H1 (cell line): ENCODE data around the gene LRBA.

Experiments used
- BRCA1 ChIP-seq: IDR thresholded peaks from 2 replicates; pipeline ENCODE4 v1.6.1; 2012; ENCODE audit warnings: low read depth, low read length, improper control_type of control experiment
- CTCF ChIP-seq, 3 experiments: IDR thresholded peaks; 1 replicate in 2 of 3; 2 replicates in 1 of 3; pipeline versions ENCODE4 v1.5.1 to v1.6.1; 2011; ENCODE audit warnings: low read length in 3 of 3, mild to moderate bottlenecking in 3 of 3, inconsistent platforms in 2 of 3, low read depth in 1 of 3, moderate library complexity in 1 of 3; ENCODE audit not compliant: insufficient read depth in 1 of 3; ENCODE audit errors: control extremely low read depth in 1 of 3
- EP300 ChIP-seq, 2 experiments: IDR thresholded peaks; 1 replicate in 1 of 2; 2 replicates in 1 of 2; pipeline ENCODE4 v1.6.1; 2011 to 2012; ENCODE audit warnings: low read depth in 2 of 2, low read length in 2 of 2, mild to moderate bottlenecking in 2 of 2, borderline replicate concordance in 1 of 2, inconsistent platforms in 1 of 2, moderate library complexity in 1 of 2
- SRF ChIP-seq: IDR thresholded peaks from 2 replicates; pipeline ENCODE4 v1.6.1; 2011; ENCODE audit warnings: mild to moderate bottlenecking, low read depth, low read length, moderate library complexity

- TF ChIP-seq CTCF (IDR thresholded peaks at IDR 0.05; ENCODE audit: control extremely low read depth in 1 of 3, insufficient read depth in 1 of 3, low read depth in 1 of 3, low read length in 3 of 3): no peak
- TF ChIP-seq EP300 (IDR thresholded peaks at IDR 0.05; ENCODE audit: borderline replicate concordance in 1 of 2, low read depth in 2 of 2, low read length in 2 of 2): no peak
- no peak for TF ChIP-seq BRCA1
- TF ChIP-seq SRF: no peak
Observed at GRCh38 chr4:150771382-150771781, 243.7 kb downstream of the LRBA start.
